GM11168 (cell line): Measurements from ENCODE around the gene FAM234B.

Experiments
- in situ Hi-C: fragments of 300-500 bp; cut with MboI; formaldehyde crosslinking; loops from one replicate; pipeline ENCODE4 v1.12.0; 2022; ENCODE audit warnings: low sequenced_read_pairs; ENCODE audit not compliant: unreplicated experiment

The FAM234B gene

DNA sequence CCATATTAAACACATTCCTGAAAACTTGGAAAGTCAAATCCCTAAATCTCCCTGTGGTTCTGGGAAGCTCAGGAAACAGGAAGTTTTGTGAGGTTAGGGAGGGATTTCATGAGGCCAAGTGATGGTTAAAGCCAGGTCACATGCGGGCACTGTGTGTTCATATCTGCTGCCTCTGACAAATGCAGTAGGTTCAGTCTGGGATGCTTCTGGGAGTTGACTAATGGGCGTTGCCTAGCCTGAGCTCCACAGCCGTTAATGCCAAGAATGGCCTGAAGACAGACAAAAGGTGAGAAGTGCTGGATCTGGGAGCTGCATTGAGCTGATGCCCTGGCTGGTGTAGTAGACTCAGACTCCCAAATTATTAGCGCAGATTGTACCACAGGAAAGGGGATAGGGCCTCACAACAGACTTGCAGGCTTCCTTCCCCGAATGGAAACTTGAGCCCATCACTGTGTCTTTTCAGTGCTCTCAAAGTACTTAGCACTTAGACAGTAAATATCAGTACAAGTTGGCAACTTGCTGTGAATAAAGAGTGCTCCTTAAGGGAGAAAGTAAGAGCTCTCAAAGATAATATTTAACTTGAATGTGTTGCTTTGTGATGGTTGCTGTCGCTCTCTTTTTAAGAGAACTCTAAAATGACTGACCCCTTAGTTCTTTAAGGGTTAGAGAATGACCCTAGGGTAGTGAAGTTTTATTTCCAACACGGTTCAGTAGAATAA is 41.9 kb downstream of the FAM234B start:
- in situ Hi-C loops, result no loop called here

DNA sequence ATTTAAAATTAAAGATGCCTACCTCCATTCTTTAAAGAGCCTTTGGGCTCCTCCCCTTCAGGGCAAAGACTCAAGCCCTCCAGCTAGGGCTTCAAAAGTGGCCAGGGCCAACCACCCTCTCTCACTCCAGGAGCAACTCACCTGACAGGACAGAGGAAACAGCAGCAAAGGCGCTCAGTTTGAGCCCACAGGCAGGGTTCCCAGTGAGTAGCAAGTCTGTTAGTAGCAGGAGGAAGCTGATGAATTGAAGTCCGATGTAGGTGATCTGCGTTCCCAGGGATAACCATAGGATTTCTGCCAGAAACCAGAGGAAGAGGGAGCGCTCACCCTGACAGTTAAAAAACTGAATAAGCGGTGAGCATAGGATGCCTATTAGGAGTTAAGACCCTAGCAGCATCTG is 43.6 kb downstream of the FAM234B start:
- in situ Hi-C loops, result no loop called here

DNA sequence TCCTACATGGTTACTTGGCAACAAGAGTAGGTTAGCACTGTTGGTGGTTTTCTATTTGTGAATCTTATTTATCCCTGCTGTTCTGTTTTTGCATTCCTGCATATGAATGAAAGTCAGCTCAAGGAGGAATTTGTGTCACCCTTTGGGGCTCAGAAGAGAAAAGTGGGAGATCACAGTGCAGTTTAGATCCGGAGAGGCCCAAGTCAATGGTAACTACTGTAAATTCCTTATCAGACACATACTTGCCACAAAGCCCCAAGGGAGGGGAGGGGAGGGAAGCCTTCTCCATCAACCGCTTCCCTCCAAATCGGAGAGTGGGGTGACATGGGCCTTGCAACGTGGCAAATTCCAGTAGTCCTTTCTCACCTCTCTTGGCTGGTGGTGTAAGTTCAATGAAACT is 44.3 kb downstream of the FAM234B start:
- in situ Hi-C loops, result no loop called here

DNA sequence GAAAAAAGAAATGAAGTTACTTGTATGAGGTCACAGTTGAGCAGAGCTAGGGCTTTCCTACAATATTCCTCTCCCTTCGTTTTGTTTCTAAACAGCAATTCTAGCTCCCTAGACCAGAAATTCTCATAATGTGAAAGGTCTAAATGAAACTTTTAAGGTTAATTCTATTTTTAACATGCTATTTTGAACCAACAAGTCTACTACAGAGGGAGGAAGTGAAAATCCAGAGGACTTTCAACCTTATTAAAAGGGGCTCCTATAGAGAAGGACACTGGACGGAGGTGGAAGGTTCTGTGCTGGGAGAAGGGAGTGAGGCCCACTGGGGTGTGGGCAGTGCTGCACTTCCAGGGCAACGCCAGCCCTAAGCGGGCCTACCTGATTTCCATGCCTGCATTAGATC is 45.9 kb downstream of the FAM234B start:
- in situ Hi-C loops, result no loop called here

DNA sequence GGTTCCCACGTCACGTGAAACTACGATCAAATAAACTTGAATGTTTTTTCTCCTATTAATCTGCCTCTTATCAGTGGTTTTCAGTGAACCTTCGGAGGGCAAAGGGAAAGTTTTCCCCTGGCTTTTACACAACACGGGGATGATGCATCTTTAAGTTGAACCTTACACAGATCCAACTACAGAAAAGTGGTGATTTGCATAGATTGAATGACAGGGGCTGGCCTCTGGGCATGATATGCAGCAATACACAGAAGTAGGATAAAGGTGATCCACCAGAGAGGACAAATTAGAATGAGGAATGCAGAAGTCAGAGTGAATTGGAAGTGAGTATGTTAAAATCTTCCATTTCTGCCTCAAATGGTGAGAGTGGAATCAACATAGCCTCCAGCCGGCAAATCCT is 47.7 kb downstream of the FAM234B start:
- in situ Hi-C loops, result no loop called here

DNA sequence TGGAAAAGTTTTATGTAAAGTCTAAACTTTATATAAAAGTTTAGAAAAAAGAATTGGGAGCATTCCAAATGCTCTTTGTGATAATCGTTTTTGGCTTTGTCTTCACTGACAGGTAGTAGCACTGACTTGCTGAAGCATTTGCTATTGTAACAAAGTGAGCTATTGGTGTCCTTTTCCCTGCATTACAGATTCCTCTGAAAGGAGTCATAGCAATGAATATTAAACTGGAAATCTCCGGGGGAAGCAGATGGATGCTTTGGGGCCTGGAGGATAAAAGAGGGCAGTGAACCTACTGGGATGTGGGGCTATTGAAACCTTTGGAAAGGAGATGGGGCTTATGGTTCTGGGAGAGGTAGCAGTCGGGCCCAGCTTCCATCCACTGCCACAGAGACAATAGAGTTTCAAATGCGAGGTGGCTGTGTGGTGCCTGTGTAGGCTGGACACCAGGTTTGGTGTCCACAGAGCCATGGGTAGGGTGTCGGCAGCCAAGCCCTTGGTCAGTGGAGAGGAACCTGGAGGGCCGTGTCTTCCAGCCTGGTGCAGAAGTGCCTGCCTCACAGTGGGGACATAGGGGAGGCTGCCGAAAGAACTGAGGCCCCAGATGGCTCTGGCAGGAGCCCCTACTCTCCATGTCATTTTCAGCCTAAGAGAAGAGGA is 49.1 kb downstream of the FAM234B start:
- in situ Hi-C loops, result no loop called here

DNA sequence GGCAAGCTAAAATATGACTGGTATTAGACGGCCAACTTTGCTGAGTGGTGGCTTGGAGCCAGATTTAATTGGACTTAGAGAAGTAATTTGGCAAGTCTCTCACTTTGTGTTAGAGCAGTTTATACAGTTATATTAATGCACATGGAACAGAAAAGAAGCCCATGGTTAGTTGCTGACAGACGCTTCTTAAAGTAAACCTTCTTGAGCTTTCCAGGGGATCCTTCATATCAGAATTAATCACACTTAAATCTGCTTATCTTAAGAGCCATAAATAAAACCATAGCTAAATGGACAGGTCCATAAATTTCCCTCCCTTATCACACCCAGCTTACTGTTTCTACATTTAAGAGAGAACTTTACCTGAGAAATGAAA is 49.7 kb downstream of the FAM234B start:
- in situ Hi-C loops, result no loop called here

DNA sequence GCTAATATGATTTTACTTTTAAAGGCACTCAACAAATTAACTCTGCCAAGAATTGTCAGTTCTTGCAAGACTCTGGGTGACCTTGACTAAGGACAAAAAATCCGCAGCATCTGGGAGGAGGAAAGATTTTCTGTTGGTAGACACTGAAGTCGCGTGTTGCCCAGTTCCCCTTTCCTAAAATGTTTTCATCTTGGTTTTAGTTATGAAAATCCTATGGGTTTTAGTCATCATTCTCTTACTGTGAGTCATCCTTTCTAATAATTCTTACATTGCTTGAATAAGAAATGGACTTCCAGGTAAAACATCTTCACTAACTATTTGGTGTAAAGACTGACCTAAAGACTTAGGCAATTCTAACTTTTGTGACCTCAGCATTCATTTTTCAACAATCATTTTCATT is 50.2 kb downstream of the FAM234B start:
- in situ Hi-C loops, result no loop called here

DNA sequence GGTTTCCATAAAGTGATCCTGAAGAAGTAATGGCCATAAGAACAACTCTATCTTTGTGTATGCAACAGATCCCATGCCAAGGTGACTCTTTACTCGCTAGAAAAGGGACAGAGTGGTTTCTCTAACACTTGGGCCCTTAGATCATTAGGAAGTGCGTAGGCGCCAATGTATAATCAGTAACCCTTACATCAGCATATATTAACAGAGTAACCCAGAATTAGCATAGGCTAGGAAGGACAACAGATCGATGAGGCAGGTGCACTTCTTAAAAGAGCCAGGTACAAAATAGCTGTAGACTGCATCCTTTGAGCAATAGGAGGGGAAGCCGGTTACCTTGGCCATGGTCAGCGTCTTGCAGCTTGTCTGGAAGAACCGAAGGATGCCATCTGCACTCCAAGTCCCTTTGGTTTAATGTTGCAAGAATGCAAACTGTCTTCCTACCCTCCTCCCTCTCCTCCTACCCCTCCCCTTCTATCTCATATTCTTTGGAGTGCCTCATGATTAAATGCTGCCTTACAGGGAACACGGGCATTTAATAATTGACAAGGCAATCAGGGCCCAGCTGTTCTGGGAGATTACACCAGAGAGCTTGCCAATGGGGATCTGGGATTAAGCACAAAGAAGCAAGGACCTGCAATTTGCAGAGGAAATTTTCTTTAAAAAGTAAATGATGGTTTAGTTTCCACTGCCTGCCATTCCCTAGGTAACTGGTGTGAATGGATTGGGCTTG is 51.2 kb downstream of the FAM234B start:
- in situ Hi-C loops, result no loop called here

DNA sequence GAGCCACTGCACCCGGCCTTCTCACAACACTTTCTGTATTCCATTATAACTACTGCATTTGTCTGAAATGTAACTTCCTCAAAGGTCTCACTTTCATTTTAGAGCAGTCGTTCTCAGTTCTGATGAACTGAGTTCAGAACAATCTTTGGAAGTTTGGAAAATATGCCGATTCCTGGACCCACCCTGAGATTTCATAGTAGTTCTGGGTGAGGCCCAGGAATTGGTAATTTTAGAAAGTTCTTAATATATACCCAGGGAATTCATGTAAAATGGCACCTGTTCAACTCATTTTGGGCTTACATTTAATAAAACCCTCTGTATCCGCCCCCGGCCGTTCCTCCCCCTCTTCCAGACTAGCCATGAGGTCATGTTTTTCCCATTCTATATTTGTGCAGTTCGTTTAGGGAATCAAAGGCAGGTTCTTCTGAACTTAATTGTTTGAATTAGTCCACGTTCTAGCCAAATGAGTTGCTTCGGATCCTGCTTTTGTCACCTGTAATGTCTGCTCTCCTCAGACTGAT is 53.4 kb downstream of the FAM234B start:
- in situ Hi-C loops, result no loop called here

DNA sequence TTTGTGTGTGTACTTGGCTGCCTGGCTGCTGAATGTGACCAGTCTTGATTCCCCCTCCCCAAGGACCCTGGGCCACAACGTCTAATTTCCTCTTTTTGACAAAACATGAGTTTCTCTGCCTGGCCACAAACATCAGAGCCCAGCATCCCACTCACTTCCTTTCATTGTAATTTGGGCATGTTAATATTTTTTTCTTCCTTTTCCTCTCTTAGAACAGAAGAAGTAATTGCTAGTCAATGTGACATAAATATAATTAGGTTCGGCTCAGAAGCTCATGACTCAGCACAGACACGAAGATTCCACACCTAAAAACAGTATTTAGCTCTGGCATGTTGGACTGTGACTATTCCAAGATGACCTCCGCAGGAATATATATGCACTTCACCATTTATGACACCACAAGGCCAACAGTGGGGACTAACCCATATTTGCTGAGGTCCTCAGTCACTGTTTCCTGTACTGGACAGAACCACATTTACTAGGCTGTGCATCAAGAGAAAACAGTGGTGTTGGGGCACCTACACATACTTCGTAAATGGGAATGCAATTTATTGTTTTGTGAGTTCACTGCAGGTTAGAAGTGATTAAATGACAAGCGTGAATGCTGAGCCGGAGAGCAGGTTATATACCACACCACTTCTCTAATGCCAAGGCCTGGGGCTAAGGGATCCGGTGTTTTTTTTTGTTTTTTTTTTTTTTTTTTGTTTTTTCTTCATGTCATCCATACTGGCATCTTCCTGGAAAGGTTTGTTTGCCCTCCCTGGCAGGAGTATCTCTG is 55.1 kb downstream of the FAM234B start:
- in situ Hi-C loops, result no loop called here

DNA sequence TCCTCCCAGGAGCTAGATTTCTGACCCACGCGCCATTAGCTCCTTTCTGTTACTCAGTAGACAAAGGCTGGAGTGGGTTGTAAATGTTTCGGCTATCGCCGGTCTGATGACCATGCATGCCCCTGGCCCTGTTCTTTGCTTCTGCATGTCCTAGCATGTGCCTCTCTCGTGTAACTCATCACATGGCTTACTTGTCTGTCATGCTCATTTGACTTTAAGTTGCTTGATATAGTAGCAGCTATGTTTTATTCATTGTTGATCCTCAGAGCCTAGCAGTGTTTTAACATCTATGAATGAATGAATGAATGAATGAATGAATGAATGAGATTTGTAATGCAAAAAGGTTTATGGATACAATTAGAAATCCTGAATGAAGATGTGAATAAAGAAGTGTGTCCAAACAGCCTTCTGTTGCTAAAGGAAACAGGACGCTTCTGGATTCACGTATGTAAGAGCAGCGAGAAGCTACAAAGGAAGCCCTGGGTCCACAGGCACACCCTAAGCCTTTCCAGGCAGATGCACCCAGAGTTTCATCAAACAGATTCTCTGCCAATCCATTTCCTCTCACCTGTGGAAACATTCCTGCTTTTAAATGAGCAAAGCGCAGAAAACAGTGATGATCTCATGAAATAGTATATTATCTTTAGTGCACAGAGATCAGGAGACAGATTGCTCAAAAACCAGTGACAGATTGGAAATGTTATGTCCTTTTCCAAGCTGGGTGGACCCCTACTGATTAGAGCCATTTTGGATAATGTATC is 55.8 kb downstream of the FAM234B start:
- in situ Hi-C loops, result no loop called here

DNA sequence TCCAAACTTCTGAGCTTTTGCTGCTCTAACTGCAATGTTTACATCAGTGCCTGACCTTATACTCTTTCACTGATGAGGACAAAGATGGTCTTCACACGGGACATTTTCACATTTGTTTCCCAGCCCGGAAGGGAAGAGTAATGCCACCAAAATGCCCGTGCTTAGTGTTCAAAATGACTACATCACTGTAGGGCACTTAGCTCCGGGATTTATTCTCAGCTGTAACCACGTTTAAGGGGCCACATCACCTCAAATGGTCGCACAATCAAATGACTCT is 56.4 kb downstream of the FAM234B start:
- in situ Hi-C loops, result no loop called here

DNA sequence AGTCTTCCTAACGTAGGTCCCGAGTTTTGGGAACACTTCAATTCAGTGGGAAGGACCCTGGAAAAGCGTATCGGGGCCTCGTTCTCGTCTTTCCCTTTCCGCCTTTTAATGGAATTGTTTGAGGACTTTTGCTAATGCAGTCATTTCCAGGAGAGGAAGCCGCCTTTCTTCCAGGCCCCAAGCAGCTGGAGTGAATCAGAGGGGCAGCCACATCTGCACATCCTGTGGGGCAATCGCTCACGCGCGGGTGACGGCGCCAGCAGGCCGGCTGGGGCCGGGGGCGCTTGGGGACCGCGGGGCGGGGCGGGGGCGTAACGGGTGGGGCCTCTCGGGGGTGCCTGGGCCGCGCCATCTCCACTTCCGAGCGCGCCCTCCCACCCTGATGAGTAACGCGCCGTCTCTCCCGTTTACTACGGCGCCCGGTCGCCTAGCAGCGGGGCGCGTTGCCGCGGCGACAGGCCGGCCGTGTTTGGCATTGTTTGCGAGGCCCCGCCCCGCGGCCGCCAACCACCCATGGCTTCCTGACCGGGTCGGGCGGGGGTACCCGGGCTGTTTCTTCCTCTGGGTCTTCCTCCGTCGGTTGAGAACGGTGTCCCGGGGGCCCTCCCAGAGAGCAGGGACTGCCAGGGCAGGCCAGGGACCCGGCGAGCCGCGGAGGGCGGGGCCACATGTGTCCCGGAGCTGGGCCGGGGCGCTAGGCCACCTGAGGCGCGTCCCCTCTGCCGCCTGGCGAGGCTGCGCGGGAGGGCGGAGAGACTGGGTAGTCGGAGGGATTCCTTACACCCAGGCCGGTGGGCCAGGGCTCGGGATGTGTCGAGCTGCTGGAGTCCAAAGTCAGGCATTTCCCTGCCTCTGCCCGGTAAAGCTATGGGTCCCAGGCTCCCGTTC is 56.9 kb downstream of the FAM234B start:
- in situ Hi-C loops, result no loop called here

DNA sequence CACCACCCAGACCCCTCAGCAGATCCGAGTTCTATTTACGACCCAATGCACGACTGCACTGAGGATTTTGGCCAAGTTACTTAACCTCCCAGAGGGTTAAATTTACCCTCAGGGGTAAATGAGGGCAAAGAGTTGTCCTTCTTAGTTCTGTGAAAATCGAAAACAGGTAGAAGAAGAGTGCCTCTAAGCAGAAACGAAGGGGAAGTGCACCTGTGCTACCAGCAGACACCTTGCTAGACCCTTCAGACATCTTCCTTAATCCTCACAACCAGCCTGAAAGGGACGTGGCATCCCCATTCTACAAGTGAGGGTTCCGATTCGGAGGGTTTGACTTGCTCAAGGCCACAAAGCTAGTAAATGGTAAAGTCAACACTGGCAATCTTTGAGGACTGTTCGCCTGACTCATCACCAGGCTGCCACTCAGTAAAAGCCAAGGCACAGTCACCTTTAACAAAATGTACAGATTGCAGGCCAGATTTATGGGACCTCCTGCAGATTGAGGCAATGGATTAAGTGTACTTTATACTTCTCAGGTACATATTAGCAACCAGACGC is 57.7 kb downstream of the FAM234B start:
- in situ Hi-C loops, result no loop called here

DNA sequence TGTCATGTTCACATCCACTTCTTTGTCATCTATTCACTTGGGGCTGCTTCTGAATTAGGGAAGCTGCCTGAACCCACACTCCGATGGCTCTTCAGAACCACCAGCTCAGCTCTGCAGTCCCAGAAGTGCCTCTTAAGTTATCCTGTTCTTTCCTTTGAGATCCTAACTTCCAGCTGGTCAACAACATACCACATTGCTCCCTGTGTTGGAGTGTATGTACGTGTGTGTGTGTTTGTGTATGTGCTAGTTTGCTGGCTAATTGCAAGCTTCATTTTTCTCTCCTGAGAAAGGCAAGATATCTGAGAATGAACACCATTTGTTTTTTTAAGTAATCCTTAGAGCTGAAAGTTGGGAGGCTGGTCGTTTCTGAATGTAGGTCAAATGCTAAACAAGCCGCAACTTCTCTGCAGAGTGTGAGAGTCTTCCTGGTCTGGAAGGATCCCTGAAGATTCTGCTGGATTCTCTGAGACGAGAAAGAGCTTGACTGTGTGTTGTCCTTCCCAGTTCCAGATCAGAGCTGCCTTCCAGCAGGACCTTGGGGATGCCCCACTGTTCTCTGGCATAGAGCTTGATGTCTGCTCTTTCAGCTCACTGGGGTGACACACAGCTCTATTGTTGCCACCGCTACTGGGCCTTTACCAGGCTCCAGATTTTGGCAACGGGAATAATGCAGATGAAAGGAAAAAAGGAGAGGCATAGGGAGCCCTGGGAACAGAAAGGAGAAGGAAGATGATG is 58.4 kb downstream of the FAM234B start:
- in situ Hi-C loops, result no loop called here

DNA sequence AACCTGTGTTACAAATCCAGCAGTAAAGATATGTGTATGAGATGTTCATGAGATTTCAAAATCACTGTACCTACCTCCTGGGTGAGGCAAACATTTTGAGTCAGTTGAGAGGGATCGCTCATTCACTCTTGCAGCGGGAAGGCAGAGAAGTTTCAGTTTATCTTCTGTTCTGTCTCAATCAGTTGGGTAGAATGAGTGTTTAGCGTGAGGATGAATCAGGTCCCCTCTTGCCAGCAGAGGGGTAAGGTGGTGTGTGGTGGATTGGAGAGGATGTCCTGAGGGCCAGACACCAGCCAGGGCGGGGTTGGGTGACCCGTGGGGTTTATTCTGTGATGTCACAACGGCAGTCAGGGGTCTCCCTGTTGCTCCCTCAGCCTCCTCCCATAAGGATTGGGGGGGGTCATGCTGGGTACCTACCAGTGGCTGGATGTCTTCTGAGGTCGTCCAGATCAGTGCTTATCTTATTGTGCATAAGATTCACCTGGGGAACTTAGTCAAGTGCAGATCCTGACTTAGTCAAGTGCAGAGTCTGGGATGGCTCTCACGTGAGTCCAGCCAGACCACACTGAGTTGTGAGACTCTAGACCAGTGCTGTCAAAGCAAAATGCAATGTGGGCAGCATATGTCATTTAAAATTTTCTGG is 59.3 kb downstream of the FAM234B start, which contains the start of gene GSG1:
Gene GSG1 (minus strand): TSS at position 277 of the 643 bp plus-strand sequence. CDS start 155 bp downstream, at position 122.
- in situ Hi-C loops, result no loop called here

DNA sequence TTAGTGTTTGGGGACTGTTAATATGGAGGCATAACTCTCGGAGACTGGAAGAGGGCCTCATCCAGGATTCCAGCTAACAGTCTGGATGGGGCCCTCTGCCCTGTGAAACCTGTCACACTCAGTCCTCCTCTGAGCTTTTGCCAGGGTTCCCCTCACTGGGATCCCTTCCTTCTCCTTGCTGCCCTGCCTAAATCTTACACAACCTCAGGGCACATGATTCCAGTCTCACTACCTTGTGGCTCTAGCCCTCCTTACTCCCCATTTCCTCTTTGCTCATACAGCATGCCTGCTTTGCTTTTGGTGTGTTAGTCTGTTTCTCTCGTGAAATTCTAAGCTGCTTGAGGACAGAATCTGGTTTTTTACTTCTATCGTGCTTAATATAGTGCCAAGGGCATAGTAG is 60.2 kb downstream of the FAM234B start:
- in situ Hi-C loops, result no loop called here
